ENCODE data around the gene PDE11A. TPM values are rescaled to one million over a fixed set of nuclear protein-coding genes. Genes with fewer than 3 reads are reported as not detected.
A peak's percentile ranks its signal among the peaks of the same experiment; 100 is the strongest.

The PDE11A gene
- total and polyA plus RNA-seq, 3 donors from 2014 or later, result 2.2 to 7.8 (median 3.3) TPM

- Histone ChIP-seq H3K27ac (no peak overlapping the region), H3K4me1 (peaks cover 4% of the 10 kb centered on the region), H3K4me3 (no peak overlapping the region), H3K36me3 (ENCODE audit: low read depth, missing control alignments) (no peaks in the 10 kb centered on the region), H3K27me3 (no peaks in the 10 kb centered on the region), H3K9me3 (no peaks in the 10 kb centered on the region)
- DNase-seq, result no peak
- intact Hi-C loops (cut with DNase I; ENCODE audit: low total_unique reads), result loop anchor here (10.0 kb wide), 1 partner anchor 412 kb away; no protein-coding TSS in a partner anchor
- WGBS, 2 donors, result 73 to 77% methylated on average over 2 of the region's 2 CpGs
- no peak for TF ChIP-seq POLR2A (IDR thresholded peaks at IDR 0.05)
- no peak for TF ChIP-seq CTCF (IDR thresholded peaks at IDR 0.05)
Observed at GRCh38 chr2:177746358-177746757, 326.2 kb downstream of the PDE11A start.

DNA sequence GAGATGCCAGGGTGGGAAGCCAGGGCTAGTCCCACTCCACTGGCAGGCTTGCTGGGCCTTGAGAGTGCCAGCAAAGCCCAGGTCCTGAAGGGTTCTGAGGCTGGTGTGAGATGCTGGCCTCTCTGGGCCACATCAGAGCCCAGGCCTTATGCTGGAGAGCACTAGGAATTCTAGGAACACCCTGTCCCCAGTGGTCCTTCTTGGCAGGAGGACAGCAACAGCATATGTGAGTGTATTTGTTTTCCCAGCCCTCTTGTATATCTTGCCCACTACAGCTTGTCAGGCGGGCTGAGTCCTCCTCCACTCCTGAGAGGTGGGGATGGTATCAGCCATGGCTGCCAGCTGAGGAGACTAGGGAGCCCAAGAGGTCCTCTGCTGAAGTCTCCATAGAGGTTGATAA, 327.0 kb downstream of the PDE11A start:
- DNase-seq, result no peak
- Histone ChIP-seq H3K27ac (no peak overlapping the region), H3K9me3 (no peaks in the 10 kb centered on the region), H3K4me3 (no peak overlapping the region), H3K4me1 (peaks cover 8% of the 10 kb centered on the region), H3K36me3 (ENCODE audit: low read depth, missing control alignments) (no peaks in the 10 kb centered on the region), H3K27me3 (no peaks in the 10 kb centered on the region)
- 60 to 65% methylated on average over 1 of the region's 1 CpG for WGBS, 2 donors
- intact Hi-C loops (cut with DNase I; ENCODE audit: low total_unique reads), result loop anchor here (10.0 kb wide), 1 partner anchor 411 kb away; no protein-coding TSS in a partner anchor
- TF ChIP-seq CTCF (IDR thresholded peaks at IDR 0.05), result no peak

DNA sequence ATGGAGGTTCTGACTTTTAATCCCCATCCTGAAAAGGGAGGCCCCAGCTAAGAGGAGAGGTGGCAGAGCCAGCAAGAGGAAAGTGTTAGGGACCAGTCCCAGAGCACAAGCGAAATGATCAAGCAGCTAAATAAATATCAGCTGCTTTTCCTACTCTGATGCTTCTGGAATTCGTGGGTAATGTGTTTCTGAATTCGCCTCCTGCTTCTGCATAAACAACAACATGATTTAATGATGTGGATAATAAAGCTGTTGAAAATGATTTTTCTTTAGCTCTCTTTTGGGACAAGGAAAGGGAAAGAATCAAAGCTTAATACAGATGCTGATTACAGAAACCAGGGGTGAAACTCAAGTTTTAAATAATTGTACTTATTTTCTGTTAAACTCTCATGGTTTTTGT, 329.7 kb downstream of the PDE11A start:
- TF ChIP-seq POLR2A (IDR thresholded peaks at IDR 0.05) (no peak), CTCF (IDR thresholded peaks at IDR 0.05) (no peak)
- DNase-seq, result no peak
- intact Hi-C loops (cut with DNase I; ENCODE audit: low total_unique reads), result loop anchor here (10.0 kb wide), 1 partner anchor 408 kb away; no protein-coding TSS in a partner anchor
- Histone ChIP-seq H3K36me3 (ENCODE audit: low read depth, missing control alignments) (no peaks in the 10 kb centered on the region), H3K27ac (peak overlapping the region in 1 of 2 donors; percentile 0), H3K27me3 (no peaks in the 10 kb centered on the region), H3K4me3 (no peak overlapping the region), H3K4me1 (peaks cover 19% of the 10 kb centered on the region), H3K9me3 (no peaks in the 10 kb centered on the region)
- 63 to 72% methylated on average over 3 of the region's 3 CpGs for WGBS, 2 donors

DNA sequence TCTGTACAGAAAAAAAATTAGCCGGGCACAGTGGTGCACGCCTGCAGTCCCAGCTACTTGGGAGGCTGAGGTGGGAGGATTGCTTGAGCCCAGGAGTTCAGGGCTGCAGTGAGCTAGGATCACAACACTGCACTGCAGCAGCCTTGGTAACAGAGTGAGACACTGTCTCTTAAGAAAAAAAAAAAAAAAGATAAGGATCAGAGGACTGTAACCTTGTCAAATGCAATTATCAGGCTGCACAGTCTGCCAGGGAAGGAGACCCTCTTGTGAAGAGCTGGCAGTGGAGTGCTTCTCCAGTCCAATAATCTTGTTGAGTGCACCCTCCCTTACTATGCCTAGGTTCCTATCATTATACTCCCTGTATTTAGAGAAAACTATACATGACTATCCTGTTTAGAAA, 330.7 kb downstream of the PDE11A start:
- peak overlapping the region in 1 of 2 donors; percentile 50 for H3K27ac ChIP-seq
- no peaks in the 10 kb centered on the region for H3K27me3 ChIP-seq
- no peak for DNase-seq
- H3K9me3 ChIP-seq, result no peaks in the 10 kb centered on the region
- no peaks in the 10 kb centered on the region for H3K36me3 ChIP-seq (ENCODE audit: low read depth, missing control alignments)
- intact Hi-C loops (cut with DNase I; ENCODE audit: low total_unique reads), result loop anchor here (10.0 kb wide), 1 partner anchor 407 kb away; no protein-coding TSS in a partner anchor
- peaks cover 19% of the 10 kb centered on the region for H3K4me1 ChIP-seq
- 49 to 79% methylated on average over 2 of the region's 2 CpGs for WGBS, 2 donors
- TF ChIP-seq POLR2A (IDR thresholded peaks at IDR 0.05), result no peak
- TF ChIP-seq CTCF (IDR thresholded peaks at IDR 0.05), result no peak
- H3K4me3 ChIP-seq, result no peak overlapping the region

DNA sequence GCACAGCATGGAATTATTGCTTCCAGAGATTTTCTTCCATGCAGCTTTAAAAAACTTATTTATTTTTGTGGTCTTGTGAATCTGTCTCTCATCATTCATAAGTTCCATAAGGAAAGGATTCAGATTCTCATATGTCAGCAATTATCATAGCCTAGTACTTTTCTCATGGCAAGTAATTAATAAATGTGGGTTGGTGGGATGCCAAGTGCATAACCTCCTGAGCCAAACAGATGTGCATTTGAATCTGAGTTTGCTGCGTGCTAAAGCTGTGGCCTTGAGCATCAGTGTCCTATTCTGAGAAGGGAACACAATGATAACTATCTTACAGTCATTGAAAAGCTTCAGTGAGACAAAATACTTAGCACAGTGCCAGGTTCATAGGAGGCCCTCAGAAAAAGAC, 331.9 kb downstream of the PDE11A start:
- no peaks in the 10 kb centered on the region for H3K27me3 ChIP-seq
- H3K9me3 ChIP-seq, result no peaks in the 10 kb centered on the region
- no peak overlapping the region for H3K4me3 ChIP-seq
- DNase-seq, result peak; percentile 64
- no peaks in the 10 kb centered on the region for H3K36me3 ChIP-seq (ENCODE audit: low read depth, missing control alignments)
- intact Hi-C loops (cut with DNase I; ENCODE audit: low total_unique reads), result loop anchor here (10.0 kb wide), 1 partner anchor 406 kb away; no protein-coding TSS in a partner anchor
- WGBS, 2 donors, result 29 to 56% methylated on average over 1 of the region's 1 CpG
- TF ChIP-seq CTCF (IDR thresholded peaks at IDR 0.05) (no peak), POLR2A (IDR thresholded peaks at IDR 0.05) (no peak)
- peaks cover 19% of the 10 kb centered on the region for H3K4me1 ChIP-seq
- H3K27ac ChIP-seq, result peak overlapping the region; percentile 39 to 50
